GM18526 (cell line): ENCODE data around the gene TERT.

Experiments
- POLR2A ChIP-seq: IDR thresholded peaks from 3 replicates; pipeline ENCODE4 v1.6.1; 2011; ENCODE audit not compliant: insufficient read length; ENCODE audit errors: extremely low read depth

Gene TERT

DNA sequence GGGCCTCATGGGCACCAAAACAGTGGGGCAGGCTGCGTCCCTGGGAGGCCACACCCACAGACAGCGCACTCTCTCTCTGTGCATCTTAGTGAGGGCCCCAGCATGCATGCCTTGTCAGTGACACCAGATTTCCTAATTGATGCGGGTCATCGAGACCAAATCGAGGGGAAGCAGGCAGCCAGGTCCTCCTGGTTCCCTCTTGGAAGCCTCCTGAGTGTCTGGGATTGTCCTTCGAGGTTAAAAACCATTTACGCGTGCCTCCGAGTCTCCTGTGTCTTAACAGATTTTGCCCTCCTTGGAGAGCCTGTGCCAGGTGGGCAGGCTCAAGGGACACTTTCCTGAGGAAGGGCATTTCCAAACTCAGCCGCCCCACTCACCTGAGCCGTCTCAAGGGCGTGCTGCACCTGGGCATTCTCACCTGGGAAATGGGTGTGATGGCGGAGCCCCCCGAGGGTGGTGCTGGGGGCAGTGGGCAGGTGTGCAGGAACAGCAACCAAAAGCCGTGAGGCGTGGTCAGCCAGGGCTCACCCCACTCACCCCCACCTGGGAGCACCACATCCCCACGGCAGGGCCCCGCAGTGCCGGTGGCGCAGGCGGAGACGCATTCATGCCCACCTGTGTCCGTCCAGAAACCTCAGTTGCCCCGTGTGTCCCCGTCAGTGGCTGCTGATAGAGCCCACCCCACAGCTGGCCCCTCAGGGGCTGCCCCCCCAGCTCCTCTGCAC is 90.7 kb downstream of the TERT start:
- no peak for TF ChIP-seq POLR2A

DNA sequence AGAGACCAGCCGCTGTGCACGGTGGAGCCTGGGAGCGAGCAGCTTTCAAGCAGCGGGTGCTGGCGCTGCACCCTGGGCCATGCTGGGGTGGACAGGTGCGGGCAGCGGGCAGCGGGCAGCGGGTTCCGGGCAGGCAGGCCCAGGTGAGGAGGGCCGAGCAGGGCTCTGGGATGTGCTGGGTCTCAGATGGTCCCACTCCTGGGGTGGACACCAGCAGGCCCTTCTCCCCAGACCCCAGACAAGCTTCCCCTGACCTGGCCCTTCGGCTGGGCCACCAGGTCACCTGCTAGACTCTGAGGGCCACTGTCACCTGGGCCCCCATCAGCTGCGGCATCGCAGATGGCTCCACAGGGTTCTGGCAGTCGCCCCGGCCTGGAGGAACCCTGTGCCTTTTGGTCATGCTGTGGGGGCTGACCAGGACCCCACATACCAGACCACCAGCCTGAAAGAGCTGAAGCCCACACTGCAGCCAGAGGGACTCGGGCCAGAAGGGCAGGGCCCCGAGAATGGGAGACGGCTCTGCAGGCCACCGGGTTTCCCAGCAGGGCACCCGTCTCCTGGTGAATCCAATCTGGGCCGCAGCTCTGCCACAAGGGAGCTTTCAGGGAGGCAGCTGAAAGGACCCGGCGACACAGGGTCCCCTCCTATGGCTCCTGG is 91.4 kb downstream of the TERT start:
- TF ChIP-seq POLR2A, result no peak
